Upper lobe of left lung (tissue), 4 donors: Measurements from ENCODE around the gene PNO1.

Experiments
- EP300 ChIP-seq, 4 donors: sonication (generic); formaldehyde crosslinking; IDR thresholded peaks; one replicate each; pipeline ENCODE4 v1.5.1; 2017; ENCODE audit warnings: antibody characterized with exemption in 4 of 4, control low read depth in 2 of 4
- POLR2A ChIP-seq, 4 donors: fragments of 450-650 bp; IDR thresholded peaks; one replicate each; pipeline ENCODE4 v1.5.1; 2016 to 2017; ENCODE audit warnings: antibody characterized with exemption in 4 of 4, mild to moderate bottlenecking in 2 of 4
- POLR2AphosphoS5 ChIP-seq, 2 donors: sonication (generic); formaldehyde crosslinking; IDR thresholded peaks; one replicate each; pipeline ENCODE4 v1.5.1; 2017; ENCODE audit warnings: antibody characterized with exemption in 2 of 2
- TF ChIP-seq, protein P1 (sequence below), 6 experiments: fragments of 450-650 bp in 4 of 6; fragments of 200-600 bp in 2 of 6; sonication (generic) in 2 of 6; IDR thresholded peaks; one replicate each; pipeline ENCODE4 v1.5.1; 2016 to 2019; ENCODE audit warnings: antibody characterized with exemption in 6 of 6

DNA sequence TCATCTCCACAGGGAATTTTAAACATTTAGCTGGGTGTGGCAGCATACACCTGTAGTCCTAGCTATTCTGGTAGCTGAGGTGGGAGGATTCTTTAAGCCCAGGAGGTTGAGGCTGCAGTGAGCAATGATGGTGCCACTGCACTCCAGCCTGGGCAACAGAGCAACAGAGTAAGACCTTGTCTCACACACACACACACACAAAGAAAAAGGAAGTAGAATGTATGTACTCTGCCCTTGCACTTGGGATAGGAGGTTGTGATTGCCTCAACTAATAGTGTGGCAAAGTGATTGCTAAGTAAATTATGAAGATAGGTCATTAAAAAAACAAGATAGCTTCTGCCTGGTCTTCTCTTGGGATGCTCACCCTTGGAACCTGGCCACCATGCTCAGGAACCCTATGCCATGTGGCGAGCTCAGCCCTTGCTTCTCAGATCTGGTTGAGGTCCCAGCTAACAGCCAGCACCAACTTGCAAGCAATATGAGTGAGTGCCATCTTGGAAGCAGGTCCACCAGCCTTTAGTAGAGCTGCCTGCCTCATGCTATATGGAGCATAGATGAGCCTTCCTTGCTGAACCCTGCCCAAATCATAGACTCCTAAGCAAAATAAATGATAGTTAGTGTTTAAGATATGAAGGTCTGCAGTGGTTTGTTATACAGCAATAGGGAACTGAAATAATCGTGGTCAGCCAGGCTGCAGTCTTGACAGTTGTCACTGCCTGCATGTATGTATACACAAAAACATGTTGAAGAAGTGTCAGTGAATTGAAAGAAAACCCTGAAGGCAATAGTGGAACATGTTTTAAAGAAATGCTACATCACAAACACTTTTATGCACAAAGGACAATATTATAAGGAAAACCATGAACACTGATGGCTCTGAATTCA is 30.1 kb upstream of the PNO1 start:
- no peak for TF ChIP-seq EP300 (IDR thresholded peaks at IDR 0.05)
- TF ChIP-seq, protein P1, sequence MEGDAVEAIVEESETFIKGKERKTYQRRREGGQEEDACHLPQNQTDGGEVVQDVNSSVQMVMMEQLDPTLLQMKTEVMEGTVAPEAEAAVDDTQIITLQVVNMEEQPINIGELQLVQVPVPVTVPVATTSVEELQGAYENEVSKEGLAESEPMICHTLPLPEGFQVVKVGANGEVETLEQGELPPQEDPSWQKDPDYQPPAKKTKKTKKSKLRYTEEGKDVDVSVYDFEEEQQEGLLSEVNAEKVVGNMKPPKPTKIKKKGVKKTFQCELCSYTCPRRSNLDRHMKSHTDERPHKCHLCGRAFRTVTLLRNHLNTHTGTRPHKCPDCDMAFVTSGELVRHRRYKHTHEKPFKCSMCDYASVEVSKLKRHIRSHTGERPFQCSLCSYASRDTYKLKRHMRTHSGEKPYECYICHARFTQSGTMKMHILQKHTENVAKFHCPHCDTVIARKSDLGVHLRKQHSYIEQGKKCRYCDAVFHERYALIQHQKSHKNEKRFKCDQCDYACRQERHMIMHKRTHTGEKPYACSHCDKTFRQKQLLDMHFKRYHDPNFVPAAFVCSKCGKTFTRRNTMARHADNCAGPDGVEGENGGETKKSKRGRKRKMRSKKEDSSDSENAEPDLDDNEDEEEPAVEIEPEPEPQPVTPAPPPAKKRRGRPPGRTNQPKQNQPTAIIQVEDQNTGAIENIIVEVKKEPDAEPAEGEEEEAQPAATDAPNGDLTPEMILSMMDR (IDR thresholded peaks at IDR 0.05): no peak
- no peak for TF ChIP-seq POLR2A (IDR thresholded peaks at IDR 0.05)
- no peak for TF ChIP-seq POLR2AphosphoS5 (IDR thresholded peaks at IDR 0.05)
